ENCODE data around the gene LRRC40. TPM values are rescaled to one million over a fixed set of nuclear protein-coding genes. Genes with fewer than 3 reads are reported as not detected.

Gene LRRC40
- total and polyA plus RNA-seq, 9 of the 15 experiments (the other 6 are each of a cell fraction or from before 2014, with no cell fraction given), result 16.1 to 36.2 (median 30.9) TPM

DNA sequence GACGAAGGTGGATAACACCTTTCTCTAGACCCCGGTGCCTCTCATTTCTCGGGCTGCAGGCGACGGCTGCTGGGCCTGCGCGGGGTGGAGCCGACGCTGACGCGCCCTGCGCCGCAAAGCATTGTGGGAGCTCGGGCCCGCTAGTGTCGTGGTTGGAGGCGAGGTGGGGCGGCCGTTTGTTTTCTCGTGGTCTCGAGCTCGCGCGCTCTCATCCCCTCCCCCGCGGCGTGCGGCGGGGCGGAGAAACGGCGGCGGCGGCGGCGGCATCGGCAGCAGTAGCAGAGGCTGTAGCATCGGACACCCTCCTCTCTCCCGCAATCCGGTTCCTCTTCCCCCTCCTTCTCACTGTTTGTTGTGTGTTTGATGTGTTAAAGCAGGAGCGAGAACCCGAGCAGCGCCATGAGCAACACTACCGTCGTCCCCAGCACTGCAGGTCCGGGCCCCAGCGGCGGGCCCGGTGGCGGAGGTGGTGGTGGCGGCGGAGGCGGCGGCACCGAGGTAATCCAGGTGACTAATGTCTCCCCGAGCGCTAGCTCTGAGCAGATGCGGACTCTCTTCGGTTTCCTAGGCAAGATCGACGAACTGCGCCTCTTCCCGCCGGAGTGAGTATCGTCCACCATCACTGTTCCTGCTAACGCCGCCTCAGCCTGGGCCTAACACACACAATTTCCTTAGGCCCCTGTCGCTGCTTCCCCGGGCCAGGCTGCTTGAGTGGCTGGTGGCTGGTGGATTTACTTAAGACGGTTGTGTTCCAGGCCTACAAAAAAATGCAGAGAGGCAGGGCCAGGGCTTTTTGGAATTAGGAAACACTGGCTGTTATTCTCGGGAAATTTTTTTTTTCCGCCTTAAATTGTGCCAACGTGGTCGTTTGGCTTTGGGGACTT lies 16.1 kb upstream of the LRRC40 start, which contains the start of gene SRSF11 (continued):
- TF ChIP-seq, protein P1, sequence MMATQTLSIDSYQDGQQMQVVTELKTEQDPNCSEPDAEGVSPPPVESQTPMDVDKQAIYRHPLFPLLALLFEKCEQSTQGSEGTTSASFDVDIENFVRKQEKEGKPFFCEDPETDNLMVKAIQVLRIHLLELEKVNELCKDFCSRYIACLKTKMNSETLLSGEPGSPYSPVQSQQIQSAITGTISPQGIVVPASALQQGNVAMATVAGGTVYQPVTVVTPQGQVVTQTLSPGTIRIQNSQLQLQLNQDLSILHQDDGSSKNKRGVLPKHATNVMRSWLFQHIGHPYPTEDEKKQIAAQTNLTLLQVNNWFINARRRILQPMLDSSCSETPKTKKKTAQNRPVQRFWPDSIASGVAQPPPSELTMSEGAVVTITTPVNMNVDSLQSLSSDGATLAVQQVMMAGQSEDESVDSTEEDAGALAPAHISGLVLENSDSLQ (IDR thresholded peaks at IDR 0.05), result no peak
- TF ChIP-seq, protein P2, sequence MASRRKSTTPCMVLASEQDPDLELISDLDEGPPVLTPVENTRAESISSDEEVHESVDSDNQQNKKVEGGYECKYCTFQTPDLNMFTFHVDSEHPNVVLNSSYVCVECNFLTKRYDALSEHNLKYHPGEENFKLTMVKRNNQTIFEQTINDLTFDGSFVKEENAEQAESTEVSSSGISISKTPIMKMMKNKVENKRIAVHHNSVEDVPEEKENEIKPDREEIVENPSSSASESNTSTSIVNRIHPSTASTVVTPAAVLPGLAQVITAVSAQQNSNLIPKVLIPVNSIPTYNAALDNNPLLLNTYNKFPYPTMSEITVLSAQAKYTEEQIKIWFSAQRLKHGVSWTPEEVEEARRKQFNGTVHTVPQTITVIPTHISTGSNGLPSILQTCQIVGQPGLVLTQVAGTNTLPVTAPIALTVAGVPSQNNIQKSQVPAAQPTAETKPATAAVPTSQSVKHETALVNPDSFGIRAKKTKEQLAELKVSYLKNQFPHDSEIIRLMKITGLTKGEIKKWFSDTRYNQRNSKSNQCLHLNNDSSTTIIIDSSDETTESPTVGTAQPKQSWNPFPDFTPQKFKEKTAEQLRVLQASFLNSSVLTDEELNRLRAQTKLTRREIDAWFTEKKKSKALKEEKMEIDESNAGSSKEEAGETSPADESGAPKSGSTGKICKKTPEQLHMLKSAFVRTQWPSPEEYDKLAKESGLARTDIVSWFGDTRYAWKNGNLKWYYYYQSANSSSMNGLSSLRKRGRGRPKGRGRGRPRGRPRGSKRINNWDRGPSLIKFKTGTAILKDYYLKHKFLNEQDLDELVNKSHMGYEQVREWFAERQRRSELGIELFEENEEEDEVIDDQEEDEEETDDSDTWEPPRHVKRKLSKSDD (conservative IDR thresholded peaks at IDR 0.05; ENCODE audit: low read length), result no peak
- TF ChIP-seq CCNT2 (IDR thresholded peaks at IDR 0.05; ENCODE audit: borderline replicate concordance, extremely low read depth, insufficient read length, low read depth, low read length) (peak; percentile 86), ZNF282 (CRISPR knock-in tag; IDR thresholded peaks at IDR 0.05) (no peak), PYGO2 (tag; IDR thresholded peaks at IDR 0.05) (no peak), NR2F6 (CRISPR knock-in tag; IDR thresholded peaks at IDR 0.05) (no peak), CBFA2T3 (IDR thresholded peaks at IDR 0.05) (no peak), IRF2 (CRISPR knock-in tag; IDR thresholded peaks at IDR 0.05) (no peak), ATF1 (CRISPR knock-in tag; IDR thresholded peaks at IDR 0.05) (no peak), ATF1 (tag; IDR thresholded peaks at IDR 0.05) (peak; percentile 90), XRCC5 (IDR thresholded peaks at IDR 0.05; ENCODE audit: low read depth, low read length) (no peak), DIDO1 (tag; IDR thresholded peaks at IDR 0.05; ENCODE audit: low read depth) (no peak), NCOA6 (IDR thresholded peaks at IDR 0.05) (no peak), IFI16 (CRISPR knock-in tag; IDR thresholded peaks at IDR 0.05) (no peak), ZNF347 (CRISPR knock-in tag; IDR thresholded peaks at IDR 0.05; ENCODE audit: low read depth) (no peak), SMARCE1 (IDR thresholded peaks at IDR 0.05) (peak; percentile 26; the same call in 1 of the 2 replicates), CBX3 (IDR thresholded peaks at IDR 0.05; ENCODE audit: borderline replicate concordance in 1 of 2, low read length in 2 of 2) (0 out of 3 replicates have a peak, but pooled peaks of 1 of the 2 experiments have one; percentile 7)
- TF ChIP-seq, protein P3, sequence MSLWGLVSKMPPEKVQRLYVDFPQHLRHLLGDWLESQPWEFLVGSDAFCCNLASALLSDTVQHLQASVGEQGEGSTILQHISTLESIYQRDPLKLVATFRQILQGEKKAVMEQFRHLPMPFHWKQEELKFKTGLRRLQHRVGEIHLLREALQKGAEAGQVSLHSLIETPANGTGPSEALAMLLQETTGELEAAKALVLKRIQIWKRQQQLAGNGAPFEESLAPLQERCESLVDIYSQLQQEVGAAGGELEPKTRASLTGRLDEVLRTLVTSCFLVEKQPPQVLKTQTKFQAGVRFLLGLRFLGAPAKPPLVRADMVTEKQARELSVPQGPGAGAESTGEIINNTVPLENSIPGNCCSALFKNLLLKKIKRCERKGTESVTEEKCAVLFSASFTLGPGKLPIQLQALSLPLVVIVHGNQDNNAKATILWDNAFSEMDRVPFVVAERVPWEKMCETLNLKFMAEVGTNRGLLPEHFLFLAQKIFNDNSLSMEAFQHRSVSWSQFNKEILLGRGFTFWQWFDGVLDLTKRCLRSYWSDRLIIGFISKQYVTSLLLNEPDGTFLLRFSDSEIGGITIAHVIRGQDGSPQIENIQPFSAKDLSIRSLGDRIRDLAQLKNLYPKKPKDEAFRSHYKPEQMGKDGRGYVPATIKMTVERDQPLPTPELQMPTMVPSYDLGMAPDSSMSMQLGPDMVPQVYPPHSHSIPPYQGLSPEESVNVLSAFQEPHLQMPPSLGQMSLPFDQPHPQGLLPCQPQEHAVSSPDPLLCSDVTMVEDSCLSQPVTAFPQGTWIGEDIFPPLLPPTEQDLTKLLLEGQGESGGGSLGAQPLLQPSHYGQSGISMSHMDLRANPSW (CRISPR knock-in tag; IDR thresholded peaks at IDR 0.05), result no peak
- TF ChIP-seq, protein P4, sequence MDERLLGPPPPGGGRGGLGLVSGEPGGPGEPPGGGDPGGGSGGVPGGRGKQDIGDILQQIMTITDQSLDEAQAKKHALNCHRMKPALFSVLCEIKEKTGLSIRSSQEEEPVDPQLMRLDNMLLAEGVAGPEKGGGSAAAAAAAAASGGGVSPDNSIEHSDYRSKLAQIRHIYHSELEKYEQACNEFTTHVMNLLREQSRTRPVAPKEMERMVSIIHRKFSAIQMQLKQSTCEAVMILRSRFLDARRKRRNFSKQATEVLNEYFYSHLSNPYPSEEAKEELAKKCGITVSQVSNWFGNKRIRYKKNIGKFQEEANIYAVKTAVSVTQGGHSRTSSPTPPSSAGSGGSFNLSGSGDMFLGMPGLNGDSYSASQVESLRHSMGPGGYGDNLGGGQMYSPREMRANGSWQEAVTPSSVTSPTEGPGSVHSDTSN (CRISPR knock-in tag; IDR thresholded peaks at IDR 0.05; ENCODE audit: low read depth), result no peak
- TF ChIP-seq, protein P4 (tag; conservative IDR thresholded peaks at IDR 0.05; ENCODE audit: low read depth), result no peak
